PC-3 (cell line): Measurements from ENCODE around the gene CYS1. TPM values are rescaled to one million over a fixed set of nuclear protein-coding genes. Genes with fewer than 3 reads are reported as not detected.

Experiments
- ATAC-seq: fragments of 200-7000 bp; cut with Tn5 transposase; 2 replicates; pipeline ENCODE4 v1.9.1; 2020; ENCODE audit warnings: mild to moderate bottlenecking, moderate library complexity
- BruUV-seq: library from RNA; stranded (reverse); fragments of 400-500 nt; replicated peaks from 2 replicates; lab custom pipeline; 2021; lab: Mats Ljungman, UMichigan
- CTCF ChIA-PET: fragments of 300-600 bp; sonication (Branson Sonifier 250); formaldehyde crosslinking; loops from one replicate; lab custom pipeline; 2022; ENCODE audit warnings: antibody characterized with exemption; lab: Charles Lee
- POLR2A ChIA-PET: fragments of 300-600 bp; sonication (Branson Sonifier 250); formaldehyde crosslinking; loops from one replicate; lab custom pipeline; 2022; ENCODE audit warnings: antibody characterized with exemption; ENCODE audit not compliant: unreplicated experiment; lab: Charles Lee
- DNase-seq: peaks from one replicate; pipeline ENCODE4 v3.0.0-alpha.2; 2015
- H2AFZ ChIP-seq: fragments of 300-600 bp; sonication (generic); 2 replicates; pipeline ENCODE4 v1.6.0; 2016; ENCODE audit warnings: antibody characterized with exemption, low read length
- H3F3A ChIP-seq: fragments of 300-600 bp; sonication (generic); one replicate; pipeline ENCODE4 v1.6.0; 2017; ENCODE audit warnings: antibody characterized with exemption, low read length, control low read depth, mild to moderate bottlenecking; ENCODE audit not compliant: unreplicated experiment
- H3K27ac ChIP-seq: fragments of 300-600 bp; sonication (generic); 2 replicates; pipeline ENCODE4 v1.5.1; 2016; ENCODE audit warnings: mild to moderate bottlenecking, low read length
- H3K27me3 ChIP-seq: fragments of 300-600 bp; sonication (generic); 2 replicates; pipeline ENCODE4 v1.6.1; 2016; ENCODE audit warnings: low read length, mixed read lengths
- H3K36me3 ChIP-seq: fragments of 300-600 bp; sonication (generic); 2 replicates; pipeline ENCODE4 v1.6.1; 2016; ENCODE audit warnings: low read depth, mixed run types, low read length, mixed read lengths
- H3K4me1 ChIP-seq: fragments of 300-600 bp; sonication (generic); 2 replicates; pipeline ENCODE4 v1.5.1; 2016; ENCODE audit warnings: low read length; ENCODE audit not compliant: insufficient read depth
- H3K4me2 ChIP-seq: fragments of 300-600 bp; sonication (generic); 2 replicates; pipeline ENCODE4 v1.6.0; 2016; ENCODE audit warnings: low read length
- H3K4me3 ChIP-seq: fragments of 300-600 bp; sonication (generic); 2 replicates; pipeline ENCODE4 v1.5.1; 2016; ENCODE audit warnings: mild to moderate bottlenecking, low read length, mixed read lengths
- H3K79me2 ChIP-seq: fragments of 300-600 bp; sonication (generic); 2 replicates; pipeline ENCODE4 v1.6.1; 2017; ENCODE audit warnings: low read length, mixed read lengths
- H3K9ac ChIP-seq: fragments of 300-600 bp; sonication (generic); 2 replicates; pipeline ENCODE4 v1.6.0; 2016; ENCODE audit warnings: mild to moderate bottlenecking, low read length
- H3K9me2 ChIP-seq: fragments of 300-600 bp; sonication (generic); replicated peaks from 2 replicates; pipeline ENCODE4 v1.6.1; 2016; ENCODE audit warnings: mixed run types, low read length, mixed read lengths
- H3K9me3 ChIP-seq: fragments of 300-600 bp; sonication (generic); 2 replicates; pipeline ENCODE4 v1.6.1; 2016; ENCODE audit warnings: low read length, mixed read lengths
- H4K20me1 ChIP-seq: fragments of 300-600 bp; sonication (generic); 2 replicates; pipeline ENCODE4 v1.6.1; 2016; ENCODE audit warnings: low read length, mixed read lengths
- CTCF ChIP-seq: fragments of 300-600 bp; sonication (generic); conservative IDR thresholded peaks from 2 replicates; pipeline ENCODE4 v1.5.1; 2017; ENCODE audit warnings: antibody characterized with exemption, low read depth, mild to moderate bottlenecking, low read length
- EZH2 ChIP-seq: fragments of 300-600 bp; sonication (generic); IDR thresholded peaks from one replicate; pipeline ENCODE4 v1.6.1; 2017; ENCODE audit warnings: antibody characterized with exemption, mild to moderate bottlenecking, low read length; ENCODE audit not compliant: unreplicated experiment
- EZH2phosphoT487 ChIP-seq: fragments of 300-600 bp; sonication (generic); IDR thresholded peaks from 2 replicates; pipeline ENCODE4 v1.6.1; 2018; ENCODE audit warnings: mild to moderate bottlenecking, antibody characterized with exemption, low read length, borderline replicate concordance
- intact Hi-C: fragments of 100-400 bp; cut with micrococcal nuclease; formaldehyde crosslinking; loops from 2 replicates; pipeline ENCODE4 v1.9.0; 2023
- total RNA-seq: library from RNA; depleted of rRNA; stranded (reverse); fragments of >200 nt; gene quantifications from 2 replicates; pipeline ENCODE4 v1.2.3, GENCODE V29; 2014; rRNA removed

The CYS1 gene
- total RNA-seq, 1 experiment from 2014 or later = 0.15 TPM

GRCh38 chr2:10007921-10008808 is 72.0 kb downstream of the CYS1 start:
- CTCF ChIA-PET = interaction anchor here (0.6 kb wide), 1 partner anchor 40 kb away, joined by 5 read pairs; no protein-coding TSS in a partner anchor
- H2AFZ ChIP-seq = no peak overlapping the region
- H3K27me3 ChIP-seq = no peaks in the 10 kb centered on the region
- H3K4me2 ChIP-seq = no peak overlapping the region
- no peaks in the 10 kb centered on the region for H3K9me3 ChIP-seq
- peaks cover 9% of the 10 kb centered on the region; the same call in 1 of the 2 replicates for H3K4me1 ChIP-seq
- intact Hi-C loops = no loop called here
- H3K9ac ChIP-seq = no peak overlapping the region
- H3K4me3 ChIP-seq = no peak overlapping the region
- ATAC-seq = no peak
- POLR2A ChIA-PET = interaction anchor here (0.6 kb wide), 1 partner anchor 1060 kb away, joined by 3 read pairs; no protein-coding TSS in a partner anchor
- TF ChIP-seq EZH2 = no peak
- TF ChIP-seq EZH2phosphoT487 = no peak
- TF ChIP-seq CTCF = no peak
- DNase-seq = no peak
- H3K9me2 ChIP-seq = no peaks in the 10 kb centered on the region
- H3K36me3 ChIP-seq = no peaks in the 10 kb centered on the region
- H3F3A ChIP-seq = no peaks in the 10 kb centered on the region
- H3K79me2 ChIP-seq = no peaks in the 10 kb centered on the region
- no peaks in the 10 kb centered on the region for H4K20me1 ChIP-seq
- H3K27ac ChIP-seq = no peak overlapping the region
- no TSS peak for BruUV-seq

DNA sequence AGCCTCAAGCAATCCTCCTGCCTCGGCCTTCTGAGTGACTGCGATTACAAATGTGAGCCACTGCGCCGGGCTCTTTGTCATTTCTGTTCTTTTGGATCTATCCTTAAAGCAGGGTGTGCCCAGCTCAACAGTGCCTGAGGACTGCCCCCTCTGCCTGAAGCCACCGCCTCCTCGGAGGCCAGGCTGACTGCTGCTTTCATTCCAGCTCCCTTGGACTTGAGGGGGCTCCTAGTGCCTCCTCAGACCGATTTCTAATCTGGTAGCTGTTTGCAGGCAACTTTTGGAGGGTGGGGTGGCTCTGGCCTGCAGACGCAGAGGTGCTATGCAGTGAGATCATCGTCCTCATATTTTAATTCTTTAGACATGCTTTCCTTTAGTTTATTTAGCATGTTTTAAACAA is 72.8 kb downstream of the CYS1 start:
- no peak overlapping the region for H3K4me2 ChIP-seq
- TF ChIP-seq EZH2phosphoT487 (no peak), EZH2 (no peak), CTCF (no peak)
- no peaks in the 10 kb centered on the region for H3K9me3 ChIP-seq
- no peaks in the 10 kb centered on the region for H3K36me3 ChIP-seq
- H2AFZ ChIP-seq = no peak overlapping the region
- intact Hi-C loops = no loop called here
- H3K4me3 ChIP-seq = no peak overlapping the region
- POLR2A ChIA-PET = no interaction called here
- H3K79me2 ChIP-seq = no peaks in the 10 kb centered on the region
- H3K9ac ChIP-seq = no peak overlapping the region
- DNase-seq (no peak), ATAC-seq (no peak)
- H3K9me2 ChIP-seq = no peaks in the 10 kb centered on the region
- CTCF ChIA-PET = no interaction called here
- H3K4me1 ChIP-seq = peaks cover 9% of the 10 kb centered on the region; the same call in 1 of the 2 replicates
- H3F3A ChIP-seq = no peaks in the 10 kb centered on the region
- H4K20me1 ChIP-seq = no peaks in the 10 kb centered on the region
- H3K27ac ChIP-seq = no peak overlapping the region
- no TSS peak for BruUV-seq
- no peaks in the 10 kb centered on the region for H3K27me3 ChIP-seq

Other genes with a start within 250 kb of the CYS1 start
- 24.1 and 39.5 TPM in 2 replicates for gene TAF1B, start 236.9 kb downstream of the CYS1 start, total RNA-seq
- gene GRHL1, start 128.7 kb downstream of the CYS1 start, total RNA-seq = 9.3 and 10.3 TPM in 2 replicates
- 13.4 and 14.0 TPM in 2 replicates for gene KLF11, start 36.9 kb downstream of the CYS1 start, total RNA-seq
- gene RRM2, start 42.3 kb upstream of the CYS1 start, total RNA-seq = 229 and 282 TPM in 2 replicates
- 312 and 339 TPM in 2 replicates for gene HPCAL1, start 222.5 kb upstream of the CYS1 start, total RNA-seq